Adrenal gland (tissue), 12 donors: ENCODE data around the gene MDFI. TPM values are rescaled to one million over a fixed set of nuclear protein-coding genes. Genes with fewer than 3 reads are reported as not detected.

Experiments
- DNase-seq, 7 donors: peaks; one replicate each; pipeline ENCODE4 v3.0.0-alpha.2; 2019 to 2020
- H3K27ac ChIP-seq, 5 donors: fragments of 200-600 bp; sonication (generic) in 4 of 5; 1 replicate in 3 of 5; 2 replicates in 2 of 5; pipeline versions ENCODE4 v1.5.1 to v1.8.0; 2016 to 2020; ENCODE audit warnings: mild to moderate bottlenecking in 1 of 5
- H3K27me3 ChIP-seq: fragments of 200-600 bp; 2 replicates; pipeline ENCODE4 v1.8.0; 2021
- H3K36me3 ChIP-seq, 2 donors: fragments of 200-600 bp; replicated peaks in 1 of 2; 1 replicate in 1 of 2; 2 replicates in 1 of 2; pipeline versions ENCODE4 v1.5.1 to v1.8.0; 2018 to 2022
- H3K4me1 ChIP-seq, 2 donors: fragments of 200-600 bp; replicated peaks in 1 of 2; 1 replicate in 1 of 2; 2 replicates in 1 of 2; pipeline versions ENCODE4 v1.5.1 to v1.8.0; 2018 to 2021
- H3K4me3 ChIP-seq, 4 donors: fragments of 200-600 bp; sonication (generic) in 3 of 4; one replicate each; pipeline ENCODE4 v1.5.1; 2016 to 2018
- H3K9me3 ChIP-seq, 3 donors: fragments of 200-600 bp; sonication (generic) in 1 of 3; replicated peaks in 1 of 3; 1 replicate in 2 of 3; 2 replicates in 1 of 3; pipeline versions ENCODE4 v1.5.1 to v1.8.0; 2016 to 2021
- CTCF ChIP-seq, 6 experiments: fragments of 450-650 bp in 4 of 6; fragments of 200-600 bp in 2 of 6; sonication (generic) in 1 of 6; IDR thresholded peaks; 1 replicate in 5 of 6; 2 replicates in 1 of 6; pipeline versions ENCODE4 v1.5.1 to v1.8.0; 2016 to 2021; ENCODE audit warnings: antibody characterized with exemption in 6 of 6, mild to moderate bottlenecking in 2 of 6, moderate library complexity in 1 of 6
- POLR2A ChIP-seq, 2 donors: fragments of 450-650 bp; IDR thresholded peaks; one replicate each; pipeline ENCODE4 v1.6.1; 2017; ENCODE audit warnings: antibody characterized with exemption in 2 of 2, mild to moderate bottlenecking in 2 of 2, moderate library complexity in 1 of 2
- WGBS, 4 donors: extraction: QIAGEN DNeasy Blood & Tissue Kit in 2 of 4; methylation state at CpG; one replicate each; pipeline versions ENCODE4 v1.1.5 to v1.1.7; 2013 to 2017; 5-methylcytosine and 5-hydroxymethylcytosine counted together
- intact Hi-C, 2 donors: fragments of 100-400 bp; cut with DNase I; formaldehyde crosslinking; loops; one replicate each; pipeline versions ENCODE4 v1.14.1 to v1.15.0; 2022 to 2023
- polyA plus RNA-seq, 3 donors: library from polyadenylated mRNA; stranded (reverse); fragments of 200-250 nt in 2 of 3; fragments of 350-450 nt in 1 of 3; fragmentation: Illumina TruSeq in 1 of 3; extraction: RNeasy Lipid Tissue Mini Kit (QIAGEN cat#74804) in 1 of 3; gene quantifications; one replicate each; pipeline ENCODE4 v1.2.3, GENCODE V29; 2013 to 2014
- total RNA-seq, 9 donors: library from RNA; depleted of rRNA in 4 of 9; stranded (reverse); fragments of >200 nt in 4 of 9; fragments of 120-200 nt in 1 of 9; fragmentation: NEBNext Ultra II Directional in 1 of 9; extraction: Animal tissue kit (Norgen Biotek cat#: 25700) in 1 of 9; gene quantifications; one replicate each; pipeline versions ENCODE4 v1.1.0 to v1.2.4, GENCODE V29; 2013 to 2023
- donor health status: healthy with polysubstance abuse.
- donor health status: Bipolar disorder and iron deficiency.
- donor health status: DM: yes; HTN: yes; CAD: no.
- donor health status: DM: no; HTN: no; CAD: no.
- donor health status: DM: no; HTN: no; CAD: no.
- donor health status: DM: yes; HTN: yes; CAD: no.

Gene MDFI
- total and polyA plus RNA-seq, 12 donors: 0.44 to 26.6 (median 11.7) TPM

- no peak for DNase-seq
- H3K27ac ChIP-seq: no peak overlapping the region
- 78 to 89% (median 85%) methylated on average over 12 of the region's 12 CpGs for WGBS, 4 donors
- H3K9me3 ChIP-seq: no peaks in the 10 kb centered on the region
- no peaks in the 10 kb centered on the region for H3K4me1 ChIP-seq
- no peak for TF ChIP-seq POLR2A (IDR thresholded peaks at IDR 0.05)
- TF ChIP-seq CTCF (IDR thresholded peaks at IDR 0.05): no peak
- no peaks in the 10 kb centered on the region for H3K36me3 ChIP-seq
- H3K27me3 ChIP-seq: no peaks in the 10 kb centered on the region
- H3K4me3 ChIP-seq: no peak overlapping the region
- intact Hi-C loops: no loop called here
Observed at GRCh38 chr6:41645007-41645618, 6.8 kb downstream of the MDFI start.

GRCh38 chr6:41646026-41646795 is 7.9 kb downstream of the MDFI start:
- Histone ChIP-seq H3K4me3 (no peak overlapping the region), H3K9me3 (no peaks in the 10 kb centered on the region), H3K4me1 (no peaks in the 10 kb centered on the region), H3K27me3 (no peaks in the 10 kb centered on the region), H3K36me3 (peaks cover 0 to 3% of the 10 kb centered on the region in 2 donors), H3K27ac (no peak overlapping the region)
- no peak for DNase-seq
- no peak for TF ChIP-seq POLR2A (IDR thresholded peaks at IDR 0.05)
- no peak for TF ChIP-seq CTCF (IDR thresholded peaks at IDR 0.05)
- WGBS, 4 donors: 77 to 84% (median 81%) methylated on average over 9 to 14 of the region's 14 CpGs
- intact Hi-C loops: no loop called here

- 32 to 61% (median 52%) methylated on average over 5 to 9 of the region's 9 CpGs for WGBS, 4 donors
- H3K9me3 ChIP-seq: no peaks in the 10 kb centered on the region
- intact Hi-C loops: no loop called here
- no peaks in the 10 kb centered on the region for H3K27me3 ChIP-seq
- H3K36me3 ChIP-seq: peaks cover 0 to 3% of the 10 kb centered on the region in 2 donors
- no peaks in the 10 kb centered on the region for H3K4me1 ChIP-seq
- peak in 4 of 7 donors; percentile 19 to 61 (median 28) for DNase-seq
- H3K4me3 ChIP-seq: no peak overlapping the region
- TF ChIP-seq POLR2A (IDR thresholded peaks at IDR 0.05) (no peak), CTCF (IDR thresholded peaks at IDR 0.05) (no peak)
- no peak overlapping the region for H3K27ac ChIP-seq
Observed at GRCh38 chr6:41647061-41647511, 8.8 kb downstream of the MDFI start.

DNA sequence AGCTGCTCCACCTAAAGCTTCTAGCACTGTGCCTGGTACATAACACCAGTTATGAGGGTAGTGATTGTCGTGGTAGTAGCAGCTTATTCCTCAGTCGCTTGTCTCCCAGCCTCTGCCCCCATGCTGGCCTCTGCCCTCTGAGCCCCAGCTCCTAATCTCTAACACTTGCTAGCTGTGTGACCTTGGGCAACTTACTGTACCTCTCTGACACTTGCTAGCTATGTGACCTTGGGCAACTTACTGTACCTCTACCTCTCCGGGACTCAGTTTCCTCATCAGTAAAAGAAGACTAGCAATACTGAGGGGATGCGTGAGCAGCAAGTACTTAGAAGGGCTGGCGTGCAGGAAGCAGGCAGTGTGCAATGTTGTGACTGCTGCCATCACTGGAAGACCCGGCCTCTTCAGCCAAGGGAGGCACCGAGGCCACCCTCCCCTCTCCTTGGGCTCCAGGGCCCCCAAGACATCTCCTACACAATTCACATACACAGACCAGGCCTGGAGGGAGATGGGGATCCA is 9.9 kb downstream of the MDFI start:
- no peak for TF ChIP-seq CTCF (IDR thresholded peaks at IDR 0.05)
- no peak for TF ChIP-seq POLR2A (IDR thresholded peaks at IDR 0.05)
- WGBS, 4 donors: 63 to 72% (median 67%) methylated on average over 7 of the region's 7 CpGs
- no peaks in the 10 kb centered on the region for H3K27me3 ChIP-seq
- H3K36me3 ChIP-seq: peaks cover 0 to 3% of the 10 kb centered on the region in 2 donors
- no peak for DNase-seq
- no peaks in the 10 kb centered on the region for H3K4me1 ChIP-seq
- intact Hi-C loops: no loop called here
- no peak overlapping the region for H3K4me3 ChIP-seq
- H3K27ac ChIP-seq: no peak overlapping the region
- no peaks in the 10 kb centered on the region for H3K9me3 ChIP-seq
